A673 (cell line): ENCODE results near the gene CSNK1D.

Source experiments
- EZH2 ChIP-seq: fragments of 200-600 bp; sonication (generic); IDR thresholded peaks from 2 replicates; pipeline ENCODE4 v1.6.1; 2017; ENCODE audit warnings: borderline replicate concordance, low read depth, mild to moderate bottlenecking, mixed read lengths, antibody characterized with exemption, low read length; ENCODE audit not compliant: poor library complexity, severe bottlenecking
- TF ChIP-seq, protein P1 (sequence below): fragments of 300-800, 200-600 bp; sonication (generic); conservative IDR thresholded peaks from 2 replicates; pipeline ENCODE4 v1.5.1; 2017; ENCODE audit warnings: low read depth, mild to moderate bottlenecking, antibody characterized with exemption, low read length, moderate library complexity, mixed read lengths

DNA sequence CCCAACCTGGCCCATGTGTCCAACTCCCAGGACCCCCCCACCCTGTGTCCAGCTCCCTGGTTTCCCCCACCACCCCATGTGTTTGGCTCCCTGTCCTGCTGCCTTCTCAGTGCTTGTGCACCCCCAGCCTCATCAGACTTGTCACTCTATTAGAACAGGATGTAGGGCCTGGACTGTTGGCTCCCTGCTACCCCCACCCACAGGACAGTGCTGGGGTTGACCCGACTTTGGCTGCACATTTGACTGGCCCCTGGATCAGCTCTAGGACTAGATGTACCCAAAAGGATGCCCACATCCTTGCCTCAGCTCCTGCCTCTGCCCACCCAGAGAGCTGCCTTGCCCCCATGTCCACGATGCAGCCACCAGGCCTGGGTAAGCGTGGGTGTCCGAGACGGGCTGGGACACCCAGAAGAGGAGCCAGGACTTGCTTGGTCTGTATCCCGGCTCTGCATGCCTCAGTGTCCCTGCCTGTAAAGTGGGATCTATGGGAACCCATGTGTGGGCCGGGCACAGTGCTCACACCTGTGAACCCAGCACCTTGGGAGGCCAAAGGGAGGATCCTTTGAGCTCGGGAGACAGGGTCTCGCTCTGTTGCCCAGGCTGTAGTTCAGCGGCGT, 59.4 kb downstream of the CSNK1D start:
- TF ChIP-seq EZH2: no peak
- TF ChIP-seq, protein P1, sequence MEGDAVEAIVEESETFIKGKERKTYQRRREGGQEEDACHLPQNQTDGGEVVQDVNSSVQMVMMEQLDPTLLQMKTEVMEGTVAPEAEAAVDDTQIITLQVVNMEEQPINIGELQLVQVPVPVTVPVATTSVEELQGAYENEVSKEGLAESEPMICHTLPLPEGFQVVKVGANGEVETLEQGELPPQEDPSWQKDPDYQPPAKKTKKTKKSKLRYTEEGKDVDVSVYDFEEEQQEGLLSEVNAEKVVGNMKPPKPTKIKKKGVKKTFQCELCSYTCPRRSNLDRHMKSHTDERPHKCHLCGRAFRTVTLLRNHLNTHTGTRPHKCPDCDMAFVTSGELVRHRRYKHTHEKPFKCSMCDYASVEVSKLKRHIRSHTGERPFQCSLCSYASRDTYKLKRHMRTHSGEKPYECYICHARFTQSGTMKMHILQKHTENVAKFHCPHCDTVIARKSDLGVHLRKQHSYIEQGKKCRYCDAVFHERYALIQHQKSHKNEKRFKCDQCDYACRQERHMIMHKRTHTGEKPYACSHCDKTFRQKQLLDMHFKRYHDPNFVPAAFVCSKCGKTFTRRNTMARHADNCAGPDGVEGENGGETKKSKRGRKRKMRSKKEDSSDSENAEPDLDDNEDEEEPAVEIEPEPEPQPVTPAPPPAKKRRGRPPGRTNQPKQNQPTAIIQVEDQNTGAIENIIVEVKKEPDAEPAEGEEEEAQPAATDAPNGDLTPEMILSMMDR: no peak
